HepG2 (cell line): ENCODE results near the gene ATP10A. TPM values are rescaled to one million over a fixed set of nuclear protein-coding genes. Genes with fewer than 3 reads are reported as not detected.

Experiments
- ATAC-seq: fragments of 200-7000 bp; cut with Tn5 transposase; 3 replicates; pipeline ENCODE4 v1.9.1; 2020; ENCODE audit warnings: mild to moderate bottlenecking, moderate library complexity
- BruUV-seq: library from RNA; stranded (reverse); fragments of 400-500 nt; replicated peaks from 2 replicates; lab custom pipeline; 2021; lab: Mats Ljungman, UMichigan
- CTCF ChIA-PET: fragments of 300-600 bp; formaldehyde crosslinking; extraction: SDS; loops from one replicate; lab custom pipeline; 2021; ENCODE audit warnings: low total read pairs, inconsistent platforms, low intra/inter-chr PET ratio; lab: Yijun Ruan, JAX
- POLR2A ChIA-PET: fragments of 350-600 bp; sonication (Branson Sonifier 250); formaldehyde crosslinking; loops from one replicate; lab custom pipeline; 2020; ENCODE audit warnings: antibody characterized with exemption, inconsistent platforms; lab: Yijun Ruan, JAX
- DNase-seq: peaks from one replicate; pipeline ENCODE4 v3.0.0-alpha.2; 2015; ENCODE audit warnings: low spot score
- FAIRE-seq: peaks from 3 replicates; lab custom pipeline; 2011; peaks lifted over from hg19 to GRCh38; lab: Jason Lieb, UNC
- H2AFZ ChIP-seq: one replicate; pipeline ENCODE4 v1.6.1; 2011; ENCODE audit warnings: low read length, inconsistent platforms
- H3K27ac ChIP-seq: fragments of 300-600 bp; 3 replicates; pipeline ENCODE4 v1.8.0; 2011; ENCODE audit warnings: mixed run types, mild to moderate bottlenecking, mixed read lengths, low read length, inconsistent platforms; ENCODE audit not compliant: insufficient read depth; ENCODE audit errors: extremely low read length
- H3K27me3 ChIP-seq, 2 experiments: fragments of 200-600 bp in 1 of 2; 2 replicates in 1 of 2; 3 replicates in 1 of 2; pipeline versions ENCODE4 v1.6.0 to v1.8.0; 2011; ENCODE audit warnings: low read length in 2 of 2, mild to moderate bottlenecking in 2 of 2, moderate library complexity in 2 of 2, inconsistent platforms in 1 of 2; ENCODE audit not compliant: insufficient read depth in 2 of 2, control insufficient read depth in 1 of 2
- H3K36me3 ChIP-seq, 2 experiments: fragments of 200-600 bp in 1 of 2; replicated peaks in 1 of 2; 2 replicates in 1 of 2; 3 replicates in 1 of 2; pipeline versions ENCODE4 v1.5.1 to v1.8.0; 2011; ENCODE audit warnings: low read length in 2 of 2, inconsistent platforms in 1 of 2; ENCODE audit not compliant: insufficient read depth in 2 of 2, control insufficient read depth in 1 of 2
- H3K4me1 ChIP-seq: 2 replicates; pipeline ENCODE4 v1.5.1; 2012; ENCODE audit warnings: low read length, inconsistent platforms; ENCODE audit not compliant: insufficient read depth
- H3K4me2 ChIP-seq: 2 replicates; pipeline ENCODE4 v1.6.0; 2011; ENCODE audit warnings: low read depth, low read length, inconsistent platforms
- H3K4me3 ChIP-seq, 3 experiments: fragments of 200-600 bp in 1 of 3; sonication (generic), shearing (Covaris generic) in 1 of 3; replicated peaks in 1 of 3; 2 replicates each; pipeline ENCODE4 v1.5.1; 2011 to 2016; ENCODE audit warnings: low read length in 3 of 3, inconsistent platforms in 2 of 3, low read depth in 2 of 3, mild to moderate bottlenecking in 2 of 3, control low read depth in 1 of 3, mixed read lengths in 1 of 3; ENCODE audit not compliant: insufficient read depth in 1 of 3
- H3K79me2 ChIP-seq: one replicate; pipeline ENCODE4 v1.6.1; 2011; ENCODE audit warnings: low read length, inconsistent platforms; ENCODE audit not compliant: insufficient read depth
- H3K9ac ChIP-seq: 2 replicates; pipeline ENCODE4 v1.6.0; 2011; ENCODE audit warnings: mild to moderate bottlenecking, low read depth, low read length, inconsistent platforms; ENCODE audit not compliant: insufficient read depth
- H3K9me3 ChIP-seq: 2 replicates; pipeline ENCODE4 v1.5.1; 2012; ENCODE audit warnings: mild to moderate bottlenecking, low read length
- H4K20me1 ChIP-seq: 2 replicates; pipeline ENCODE4 v1.6.0; 2011; ENCODE audit warnings: inconsistent platforms, mild to moderate bottlenecking, low read length, moderate library complexity; ENCODE audit not compliant: insufficient read depth
- CSRNP1 ChIP-seq: sonication (generic); formaldehyde crosslinking; IDR thresholded peaks from 2 replicates; pipeline ENCODE4 v1.8.1; 2023; ENCODE audit warnings: mild to moderate bottlenecking, missing genetic modification reagents
- ESRRA ChIP-seq: sonication (generic); formaldehyde crosslinking; IDR thresholded peaks from 2 replicates; pipeline ENCODE4 v1.5.1; 2020; ENCODE audit warnings: mild to moderate bottlenecking, low read depth, missing genetic modification reagents
- FOSL1 ChIP-seq: sonication (generic); formaldehyde crosslinking; IDR thresholded peaks from 2 replicates; pipeline ENCODE4 v1.9.0; 2021; ENCODE audit warnings: missing genetic modification reagents, borderline replicate concordance
- FOXA3 ChIP-seq: IDR thresholded peaks from 2 replicates; pipeline ENCODE4 v1.6.1; 2016; ENCODE audit warnings: missing genetic modification reagents, missing compliant biosample characterization
- HOXA3 ChIP-seq: sonication (generic); formaldehyde crosslinking; IDR thresholded peaks from 2 replicates; pipeline ENCODE4 v1.5.0; 2020; ENCODE audit warnings: missing genetic modification reagents
- NFKB2 ChIP-seq: sonication (generic); formaldehyde crosslinking; IDR thresholded peaks from 2 replicates; pipeline ENCODE4 v1.4.0; 2020; ENCODE audit warnings: missing genetic modification reagents, borderline replicate concordance
- RNF2 ChIP-seq: fragments of 450-650 bp; conservative IDR thresholded peaks from 2 replicates; pipeline ENCODE4 v1.6.1; 2016; ENCODE audit warnings: low read depth
- TEAD3 ChIP-seq: optimal IDR thresholded peaks from 2 replicates; pipeline ENCODE3; 2016; ENCODE audit warnings: borderline replicate concordance
- ZNF230 ChIP-seq: sonication (generic); formaldehyde crosslinking; IDR thresholded peaks from 2 replicates; pipeline ENCODE4 v1.4.0; 2020; ENCODE audit warnings: mild to moderate bottlenecking, missing genetic modification reagents
- WGBS: methylation state at CpG from one replicate; pipeline ENCODE4 v1.1.6; 2017; ENCODE audit warnings: low lambda C conversion rate; 5-methylcytosine and 5-hydroxymethylcytosine counted together
- in situ Hi-C: cut with HindIII; loops from 2 replicates; pipeline ENCODE4 v1.10.0; 2017; ENCODE audit warnings: low pct_unique_long_range_greater_than_20kb; ENCODE audit not compliant: extremely low pct_ligation_motif_present
- intact Hi-C: fragments of 100-400 bp; cut with micrococcal nuclease; formaldehyde crosslinking; loops from one replicate; pipeline ENCODE4 v1.10.0; 2022; ENCODE audit not compliant: unreplicated experiment
- polyA plus RNA-seq, 8 experiments: library from polyadenylated mRNA; depleted of rRNA in 3 of 8; stranded (reverse) in 7 of 8; unstranded in 1 of 8; fragments of >200 nt; fragmentation: Illumina TruSeq in 4 of 8; extraction: Trizol in 4 of 8; gene quantifications; 2 replicates each; pipeline versions ENCODE4 v1.2.1 to v1.2.3, GENCODE V29; 2011 to 2016; ENCODE audit warnings: low read depth in 4 of 8, missing spikeins in 1 of 8, mixed read lengths in 1 of 8; ENCODE audit not compliant: insufficient read depth in 1 of 8
- total RNA-seq, 5 experiments: library from RNA; depleted of rRNA; stranded (reverse); fragments of >200 nt; fragmentation: Illumina TruSeq; extraction: Trizol; gene quantifications; 2 replicates each; pipeline ENCODE4 v1.2.3, GENCODE V29; 2016; ENCODE audit warnings: low read depth in 1 of 5
- TF ChIP-seq, protein P1 (sequence below): sonication (generic); formaldehyde crosslinking; IDR thresholded peaks from 2 replicates; pipeline ENCODE4 v1.4.0; 2020; ENCODE audit warnings: missing genetic modification reagents, borderline replicate concordance
- TF ChIP-seq, protein P2 (sequence below): sonication (generic); formaldehyde crosslinking; IDR thresholded peaks from 2 replicates; pipeline ENCODE4 v1.4.0; 2020; ENCODE audit warnings: missing genetic modification reagents

ATP10A gene
- total and polyA plus RNA-seq, 2 of the 13 experiments (the other 11 are each of a cell fraction or from before 2014, with no cell fraction given), result 0.58 to 4.2 TPM

- no peaks in the 10 kb centered on the region for H3K36me3 ChIP-seq
- 0 out of 2 replicates have a peak, but pooled peaks cover 5% of the 10 kb centered on the region for H3K4me1 ChIP-seq
- no peak overlapping the region for H3K4me3 ChIP-seq
- no peaks in the 10 kb centered on the region for H4K20me1 ChIP-seq
- H3K27me3 ChIP-seq, result peaks cover 0 to 23% of the 10 kb centered on the region in 2 experiments; a peak in 3 of 5 replicates
- DNase-seq (no peak), ATAC-seq (no peak), FAIRE-seq (no peak)
- H3K9me3 ChIP-seq, result no peaks in the 10 kb centered on the region
- no peak overlapping the region; the same call in 1 of the 2 replicates for H3K4me2 ChIP-seq
- H2AFZ ChIP-seq, result no peak overlapping the region
- CTCF ChIA-PET, result no interaction called here
- in situ Hi-C loops, result no loop called here
- H3K79me2 ChIP-seq, result peaks cover 4% of the 10 kb centered on the region
- H3K27ac ChIP-seq, result no peak overlapping the region
- intact Hi-C loops, result no loop called here
- TF ChIP-seq ESRRA (CRISPR knock-in tag) (no peak), FOXA3 (CRISPR knock-in tag) (no peak), NFKB2 (CRISPR knock-in tag) (no peak), CSRNP1 (CRISPR knock-in tag) (no peak), TEAD3 (CRISPR knock-in tag) (no peak), HOXA3 (CRISPR knock-in tag) (no peak), ZNF230 (CRISPR knock-in tag) (no peak), FOSL1 (no peak), RNF2 (no peak)
- TF ChIP-seq, protein P1, sequence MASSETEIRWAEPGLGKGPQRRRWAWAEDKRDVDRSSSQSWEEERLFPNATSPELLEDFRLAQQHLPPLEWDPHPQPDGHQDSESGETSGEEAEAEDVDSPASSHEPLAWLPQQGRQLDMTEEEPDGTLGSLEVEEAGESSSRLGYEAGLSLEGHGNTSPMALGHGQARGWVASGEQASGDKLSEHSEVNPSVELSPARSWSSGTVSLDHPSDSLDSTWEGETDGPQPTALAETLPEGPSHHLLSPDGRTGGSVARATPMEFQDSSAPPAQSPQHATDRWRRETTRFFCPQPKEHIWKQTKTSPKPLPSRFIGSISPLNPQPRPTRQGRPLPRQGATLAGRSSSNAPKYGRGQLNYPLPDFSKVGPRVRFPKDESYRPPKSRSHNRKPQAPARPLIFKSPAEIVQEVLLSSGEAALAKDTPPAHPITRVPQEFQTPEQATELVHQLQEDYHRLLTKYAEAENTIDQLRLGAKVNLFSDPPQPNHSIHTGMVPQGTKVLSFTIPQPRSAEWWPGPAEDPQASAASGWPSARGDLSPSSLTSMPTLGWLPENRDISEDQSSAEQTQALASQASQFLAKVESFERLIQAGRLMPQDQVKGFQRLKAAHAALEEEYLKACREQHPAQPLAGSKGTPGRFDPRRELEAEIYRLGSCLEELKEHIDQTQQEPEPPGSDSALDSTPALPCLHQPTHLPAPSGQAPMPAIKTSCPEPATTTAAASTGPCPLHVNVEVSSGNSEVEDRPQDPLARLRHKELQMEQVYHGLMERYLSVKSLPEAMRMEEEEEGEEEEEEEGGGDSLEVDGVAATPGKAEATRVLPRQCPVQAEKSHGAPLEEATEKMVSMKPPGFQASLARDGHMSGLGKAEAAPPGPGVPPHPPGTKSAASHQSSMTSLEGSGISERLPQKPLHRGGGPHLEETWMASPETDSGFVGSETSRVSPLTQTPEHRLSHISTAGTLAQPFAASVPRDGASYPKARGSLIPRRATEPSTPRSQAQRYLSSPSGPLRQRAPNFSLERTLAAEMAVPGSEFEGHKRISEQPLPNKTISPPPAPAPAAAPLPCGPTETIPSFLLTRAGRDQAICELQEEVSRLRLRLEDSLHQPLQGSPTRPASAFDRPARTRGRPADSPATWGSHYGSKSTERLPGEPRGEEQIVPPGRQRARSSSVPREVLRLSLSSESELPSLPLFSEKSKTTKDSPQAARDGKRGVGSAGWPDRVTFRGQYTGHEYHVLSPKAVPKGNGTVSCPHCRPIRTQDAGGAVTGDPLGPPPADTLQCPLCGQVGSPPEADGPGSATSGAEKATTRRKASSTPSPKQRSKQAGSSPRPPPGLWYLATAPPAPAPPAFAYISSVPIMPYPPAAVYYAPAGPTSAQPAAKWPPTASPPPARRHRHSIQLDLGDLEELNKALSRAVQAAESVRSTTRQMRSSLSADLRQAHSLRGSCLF, result no peak
- TF ChIP-seq, protein P2, sequence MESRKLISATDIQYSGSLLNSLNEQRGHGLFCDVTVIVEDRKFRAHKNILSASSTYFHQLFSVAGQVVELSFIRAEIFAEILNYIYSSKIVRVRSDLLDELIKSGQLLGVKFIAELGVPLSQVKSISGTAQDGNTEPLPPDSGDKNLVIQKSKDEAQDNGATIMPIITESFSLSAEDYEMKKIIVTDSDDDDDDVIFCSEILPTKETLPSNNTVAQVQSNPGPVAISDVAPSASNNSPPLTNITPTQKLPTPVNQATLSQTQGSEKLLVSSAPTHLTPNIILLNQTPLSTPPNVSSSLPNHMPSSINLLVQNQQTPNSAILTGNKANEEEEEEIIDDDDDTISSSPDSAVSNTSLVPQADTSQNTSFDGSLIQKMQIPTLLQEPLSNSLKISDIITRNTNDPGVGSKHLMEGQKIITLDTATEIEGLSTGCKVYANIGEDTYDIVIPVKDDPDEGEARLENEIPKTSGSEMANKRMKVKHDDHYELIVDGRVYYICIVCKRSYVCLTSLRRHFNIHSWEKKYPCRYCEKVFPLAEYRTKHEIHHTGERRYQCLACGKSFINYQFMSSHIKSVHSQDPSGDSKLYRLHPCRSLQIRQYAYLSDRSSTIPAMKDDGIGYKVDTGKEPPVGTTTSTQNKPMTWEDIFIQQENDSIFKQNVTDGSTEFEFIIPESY (CRISPR knock-in tag), result no peak
- TF ChIP-seq, all 625 proteins: peak for 0
- WGBS, result 48% methylated on average over 7 of the region's 13 CpGs
- no peak overlapping the region for H3K9ac ChIP-seq
- BruUV-seq, result no TSS peak
- POLR2A ChIA-PET, result no interaction called here
Measured at GRCh38 chr15:25858952-25859760, 4.0 kb downstream of the ATP10A start.
